Kidney epithelial cell (primary cell): Measurements from ENCODE around the gene LSM8. TPM values are rescaled to one million over a fixed set of nuclear protein-coding genes. Genes with fewer than 3 reads are reported as not detected.

ENCODE experiments used
- total RNA-seq: library from RNA; depleted of rRNA; stranded (reverse); fragments of >200 nt; gene quantifications from 2 replicates; pipeline ENCODE4 v1.2.3, GENCODE V29; 2015

The LSM8 gene
- total RNA-seq, 1 donor from 2014 or later = 50.9 TPM

Other genes with a start within 250 kb of the LSM8 start
- 1.0 and 1.2 TPM in 2 replicates for gene ANKRD7, start 40.5 kb downstream of the LSM8 start, total RNA-seq